ENCODE results near the gene MTMR6.

Gene MTMR6

GRCh38 chr13:25268561-25268960 is 18.7 kb downstream of the MTMR6 start:
- DNase-seq = no peak

- DNase-seq = no peak
Measured at GRCh38 chr13:25267715-25268114, 19.6 kb downstream of the MTMR6 start.

GRCh38 chr13:25266706-25267105 is 20.6 kb downstream of the MTMR6 start:
- no peak for DNase-seq

GRCh38 chr13:25262261-25262660 is 25.0 kb downstream of the MTMR6 start:
- DNase-seq = no peak

GRCh38 chr13:25253702-25254101 is 33.6 kb downstream of the MTMR6 start:
- no peak for DNase-seq

- no peak for DNase-seq
Measured at GRCh38 chr13:25252752-25253151, 34.5 kb downstream of the MTMR6 start.

- no peak for DNase-seq
Measured at GRCh38 chr13:25252225-25252624, 35.1 kb downstream of the MTMR6 start.

- DNase-seq = peak; percentile 46
Measured at GRCh38 chr13:25249001-25249543, 38.2 kb downstream of the MTMR6 start.

- no peak for DNase-seq
Measured at GRCh38 chr13:25248071-25248470, 39.2 kb downstream of the MTMR6 start.

- no peak for DNase-seq
Measured at GRCh38 chr13:25247360-25247759, 39.9 kb downstream of the MTMR6 start.

- no peak for DNase-seq
Measured at GRCh38 chr13:25244123-25244522, 43.2 kb downstream of the MTMR6 start.

- no peak for DNase-seq
Measured at GRCh38 chr13:25242956-25243355, 44.3 kb downstream of the MTMR6 start.

- DNase-seq = no peak
Measured at GRCh38 chr13:25241007-25241406, 46.3 kb downstream of the MTMR6 start.

GRCh38 chr13:25237083-25237482 is 50.2 kb downstream of the MTMR6 start:
- no peak for DNase-seq

GRCh38 chr13:25233861-25234260 is 53.4 kb downstream of the MTMR6 start:
- no peak for DNase-seq

GRCh38 chr13:25232937-25233515 is 54.3 kb downstream of the MTMR6 start:
- DNase-seq = peak; percentile 22

- DNase-seq = no peak
Measured at GRCh38 chr13:25231517-25231916, 55.8 kb downstream of the MTMR6 start.

GRCh38 chr13:25227690-25228089 is 59.6 kb downstream of the MTMR6 start:
- no peak for DNase-seq

GRCh38 chr13:25225970-25226369 is 61.3 kb downstream of the MTMR6 start:
- no peak for DNase-seq

- no peak for DNase-seq
Measured at GRCh38 chr13:25224151-25224550, 63.1 kb downstream of the MTMR6 start.

- no peak for DNase-seq
Measured at GRCh38 chr13:25222740-25223139, 64.5 kb downstream of the MTMR6 start.

- no peak for DNase-seq
Measured at GRCh38 chr13:25218019-25218418, 69.3 kb downstream of the MTMR6 start.

GRCh38 chr13:25217023-25217885 is 70.0 kb downstream of the MTMR6 start:
- peak; percentile 48 for DNase-seq

- no peak for DNase-seq
Measured at GRCh38 chr13:25215253-25215575, 72.1 kb downstream of the MTMR6 start.

Measured in fibroblast of skin of right biceps (primary cell).